HG03439 (cell line): ENCODE results near the gene DSG2.

ENCODE experiments used
- ATAC-seq: cut with Tn5 transposase; IDR thresholded peaks from one replicate; pipeline ENCODE4 v1.9.1; 2021; ENCODE audit warnings: mild to moderate bottlenecking, moderate library complexity; ENCODE audit not compliant: unreplicated experiment

Gene DSG2

DNA sequence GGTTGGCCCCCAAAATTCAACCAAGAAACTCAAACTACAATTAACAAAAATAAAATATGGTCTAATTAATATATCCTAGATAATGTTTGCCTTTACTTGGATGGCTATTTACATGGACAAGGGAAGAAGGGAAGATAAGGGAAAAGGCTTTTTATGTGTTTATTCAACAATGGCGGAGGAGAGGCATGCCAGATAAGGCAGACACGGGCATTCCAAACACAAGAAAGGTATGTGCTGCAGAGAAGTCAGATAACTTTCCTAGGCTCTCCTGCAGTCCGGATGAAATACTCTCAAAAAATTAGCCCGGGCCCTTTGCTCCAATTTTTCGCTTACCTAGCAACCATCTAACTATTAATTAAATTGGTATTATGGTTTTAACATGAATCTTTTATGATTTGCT lies 88.6 kb downstream of the DSG2 start:
- ATAC-seq = no peak

DNA sequence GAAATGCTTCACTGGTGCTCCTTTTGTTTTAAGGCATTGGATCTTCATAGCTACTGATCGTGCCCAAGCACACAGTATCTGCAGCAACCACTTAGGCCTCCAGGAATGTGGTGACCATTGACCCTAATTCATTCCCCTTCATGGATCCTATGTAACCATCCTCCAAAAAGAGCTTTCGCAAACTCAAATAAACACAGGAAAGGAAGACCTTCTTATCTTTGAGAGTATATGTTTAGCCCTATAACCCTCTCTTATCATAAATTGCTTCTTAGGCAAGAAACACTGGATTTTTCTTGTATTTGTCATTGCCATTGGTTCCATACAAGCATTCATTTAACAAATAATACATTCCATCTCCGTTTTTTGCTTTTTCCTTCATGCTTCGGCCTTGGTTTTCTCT lies 89.6 kb downstream of the DSG2 start:
- no peak for ATAC-seq

DNA sequence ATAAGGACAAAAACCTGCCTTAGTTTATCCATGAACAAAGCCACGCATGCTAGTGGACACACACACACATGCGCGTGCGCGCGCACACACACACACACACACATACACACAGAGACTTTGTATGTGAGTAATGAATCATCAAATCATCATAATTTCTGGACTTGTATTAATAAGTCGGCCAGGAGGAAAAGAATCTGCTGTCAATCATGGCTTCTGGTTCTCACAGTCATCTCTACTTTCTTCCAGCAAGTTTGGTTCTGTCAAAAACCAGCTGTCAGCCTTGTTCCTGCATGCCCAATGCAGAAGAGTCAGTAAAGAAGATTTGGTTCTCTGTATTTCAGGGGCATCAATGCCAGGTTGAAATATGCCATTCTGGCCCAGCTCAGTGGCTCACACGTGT lies 92.6 kb downstream of the DSG2 start:
- ATAC-seq = no peak

DNA sequence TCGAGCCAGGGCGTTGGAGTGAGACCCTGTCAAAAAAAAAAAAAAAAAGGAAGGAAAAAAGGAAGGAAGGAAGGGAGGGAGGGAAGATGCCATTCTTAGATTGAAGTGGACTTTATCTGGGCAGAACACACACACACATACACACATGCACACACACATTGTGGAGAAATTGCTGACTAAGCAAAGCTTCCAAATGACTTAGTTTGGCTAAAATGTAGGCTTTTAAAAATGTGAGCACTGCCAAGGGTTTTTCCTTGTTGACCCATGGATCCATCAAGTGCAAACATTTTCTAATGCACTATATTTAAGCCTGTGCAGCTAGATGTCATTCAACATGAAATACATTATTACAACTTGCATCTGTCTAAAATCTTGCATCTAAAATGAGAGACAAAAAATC lies 93.1 kb downstream of the DSG2 start:
- ATAC-seq = no peak

DNA sequence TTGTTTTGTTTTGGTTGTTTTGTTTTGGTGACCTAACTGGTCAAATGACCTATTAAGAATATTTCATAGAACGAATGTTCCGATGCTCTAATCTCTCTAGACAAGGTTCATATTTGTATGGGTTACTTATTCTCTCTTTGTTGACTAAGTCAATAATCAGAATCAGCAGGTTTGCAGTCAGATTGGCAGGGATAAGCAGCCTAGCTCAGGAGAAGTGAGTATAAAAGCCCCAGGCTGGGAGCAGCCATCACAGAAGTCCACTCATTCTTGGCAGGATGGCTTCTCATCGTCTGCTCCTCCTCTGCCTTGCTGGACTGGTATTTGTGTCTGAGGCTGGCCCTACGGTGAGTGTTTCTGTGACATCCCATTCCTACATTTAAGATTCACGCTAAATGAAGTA lies 93.7 kb downstream of the DSG2 start, which contains the start of gene TTR:
TTR (plus strand) TSS at position 250 of the 400 bp plus-strand sequence; CDS start at position 276, 26 bp downstream.
- ATAC-seq = no peak

DNA sequence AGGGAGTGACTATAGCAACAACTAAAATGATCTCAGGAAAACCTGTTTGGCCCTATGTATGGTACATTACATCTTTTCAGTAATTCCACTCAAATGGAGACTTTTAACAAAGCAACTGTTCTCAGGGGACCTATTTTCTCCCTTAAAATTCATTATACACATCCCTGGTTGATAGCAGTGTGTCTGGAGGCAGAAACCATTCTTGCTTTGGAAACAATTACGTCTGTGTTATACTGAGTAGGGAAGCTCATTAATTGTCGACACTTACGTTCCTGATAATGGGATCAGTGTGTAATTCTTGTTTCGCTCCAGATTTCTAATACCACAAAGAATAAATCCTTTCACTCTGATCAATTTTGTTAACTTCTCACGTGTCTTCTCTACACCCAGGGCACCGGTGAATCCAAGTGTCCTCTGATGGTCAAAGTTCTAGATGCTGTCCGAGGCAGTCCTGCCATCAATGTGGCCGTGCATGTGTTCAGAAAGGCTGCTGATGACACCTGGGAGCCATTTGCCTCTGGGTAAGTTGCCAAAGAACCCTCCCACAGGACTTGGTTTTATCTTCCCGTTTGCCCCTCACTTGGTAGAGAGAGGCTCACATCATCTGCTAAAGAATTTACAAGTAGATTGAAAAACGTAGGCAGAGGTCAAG lies 94.7 kb downstream of the DSG2 start:
- no peak for ATAC-seq

DNA sequence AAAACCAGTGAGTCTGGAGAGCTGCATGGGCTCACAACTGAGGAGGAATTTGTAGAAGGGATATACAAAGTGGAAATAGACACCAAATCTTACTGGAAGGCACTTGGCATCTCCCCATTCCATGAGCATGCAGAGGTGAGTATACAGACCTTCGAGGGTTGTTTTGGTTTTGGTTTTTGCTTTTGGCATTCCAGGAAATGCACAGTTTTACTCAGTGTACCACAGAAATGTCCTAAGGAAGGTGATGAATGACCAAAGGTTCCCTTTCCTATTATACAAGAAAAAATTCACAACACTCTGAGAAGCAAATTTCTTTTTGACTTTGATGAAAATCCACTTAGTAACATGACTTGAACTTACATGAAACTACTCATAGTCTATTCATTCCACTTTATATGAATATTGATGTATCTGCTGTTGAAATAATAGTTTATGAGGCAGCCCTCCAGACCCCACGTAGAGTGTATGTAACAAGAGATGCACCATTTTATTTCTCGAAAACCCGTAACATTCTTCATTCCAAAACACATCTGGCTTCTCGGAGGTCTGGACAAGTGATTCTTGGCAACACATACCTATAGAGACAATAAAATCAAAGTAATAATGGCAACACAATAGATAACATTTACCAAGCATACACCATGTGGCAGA lies 97.3 kb downstream of the DSG2 start:
- no peak for ATAC-seq

DNA sequence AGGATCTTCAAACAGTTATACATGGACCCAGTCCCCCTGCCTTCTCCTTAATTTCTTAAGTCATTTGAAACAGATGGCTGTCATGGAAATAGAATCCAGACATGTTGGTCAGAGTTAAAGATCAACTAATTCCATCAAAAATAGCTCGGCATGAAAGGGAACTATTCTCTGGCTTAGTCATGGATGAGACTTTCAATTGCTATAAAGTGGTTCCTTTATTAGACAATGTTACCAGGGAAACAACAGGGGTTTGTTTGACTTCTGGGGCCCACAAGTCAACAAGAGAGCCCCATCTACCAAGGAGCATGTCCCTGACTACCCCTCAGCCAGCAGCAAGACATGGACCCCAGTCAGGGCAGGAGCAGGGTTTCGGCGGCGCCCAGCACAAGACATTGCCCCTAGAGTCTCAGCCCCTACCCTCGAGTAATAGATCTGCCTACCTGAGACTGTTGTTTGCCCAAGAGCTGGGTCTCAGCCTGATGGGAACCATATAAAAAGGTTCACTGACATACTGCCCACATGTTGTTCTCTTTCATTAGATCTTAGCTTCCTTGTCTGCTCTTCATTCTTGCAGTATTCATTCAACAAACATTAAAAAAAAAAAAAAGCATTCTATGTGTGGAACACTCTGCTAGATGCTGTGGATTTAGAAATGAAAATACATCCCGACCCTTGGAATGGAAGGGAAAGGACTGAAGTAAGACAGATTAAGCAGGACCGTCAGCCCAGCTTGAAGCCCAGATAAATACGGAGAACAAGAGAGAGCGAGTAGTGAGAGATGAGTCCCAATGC lies 98.3 kb downstream of the DSG2 start:
- ATAC-seq = no peak

DNA sequence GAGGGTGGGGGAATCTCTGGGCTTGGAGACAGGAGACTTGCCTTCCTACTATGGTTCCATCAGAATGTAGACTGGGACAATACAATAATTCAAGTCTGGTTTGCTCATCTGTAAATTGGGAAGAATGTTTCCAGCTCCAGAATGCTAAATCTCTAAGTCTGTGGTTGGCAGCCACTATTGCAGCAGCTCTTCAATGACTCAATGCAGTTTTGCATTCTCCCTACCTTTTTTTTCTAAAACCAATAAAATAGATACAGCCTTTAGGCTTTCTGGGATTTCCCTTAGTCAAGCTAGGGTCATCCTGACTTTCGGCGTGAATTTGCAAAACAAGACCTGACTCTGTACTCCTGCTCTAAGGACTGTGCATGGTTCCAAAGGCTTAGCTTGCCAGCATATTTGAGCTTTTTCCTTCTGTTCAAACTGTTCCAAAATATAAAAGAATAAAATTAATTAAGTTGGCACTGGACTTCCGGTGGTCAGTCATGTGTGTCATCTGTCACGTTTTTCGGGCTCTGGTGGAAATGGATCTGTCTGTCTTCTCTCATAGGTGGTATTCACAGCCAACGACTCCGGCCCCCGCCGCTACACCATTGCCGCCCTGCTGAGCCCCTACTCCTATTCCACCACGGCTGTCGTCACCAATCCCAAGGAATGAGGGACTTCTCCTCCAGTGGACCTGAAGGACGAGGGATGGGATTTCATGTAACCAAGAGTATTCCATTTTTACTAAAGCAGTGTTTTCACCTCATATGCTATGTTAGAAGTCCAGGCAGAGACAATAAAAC lies 100.2 kb downstream of the DSG2 start:
- ATAC-seq = no peak
